KG1 (cell line): ENCODE measurements around the gene ZNF236.

Experiments used
- DNase-seq: peaks from one replicate; lab custom pipeline; 2025; lab: John Stamatoyannopoulos, UW

ZNF236 gene

DNA sequence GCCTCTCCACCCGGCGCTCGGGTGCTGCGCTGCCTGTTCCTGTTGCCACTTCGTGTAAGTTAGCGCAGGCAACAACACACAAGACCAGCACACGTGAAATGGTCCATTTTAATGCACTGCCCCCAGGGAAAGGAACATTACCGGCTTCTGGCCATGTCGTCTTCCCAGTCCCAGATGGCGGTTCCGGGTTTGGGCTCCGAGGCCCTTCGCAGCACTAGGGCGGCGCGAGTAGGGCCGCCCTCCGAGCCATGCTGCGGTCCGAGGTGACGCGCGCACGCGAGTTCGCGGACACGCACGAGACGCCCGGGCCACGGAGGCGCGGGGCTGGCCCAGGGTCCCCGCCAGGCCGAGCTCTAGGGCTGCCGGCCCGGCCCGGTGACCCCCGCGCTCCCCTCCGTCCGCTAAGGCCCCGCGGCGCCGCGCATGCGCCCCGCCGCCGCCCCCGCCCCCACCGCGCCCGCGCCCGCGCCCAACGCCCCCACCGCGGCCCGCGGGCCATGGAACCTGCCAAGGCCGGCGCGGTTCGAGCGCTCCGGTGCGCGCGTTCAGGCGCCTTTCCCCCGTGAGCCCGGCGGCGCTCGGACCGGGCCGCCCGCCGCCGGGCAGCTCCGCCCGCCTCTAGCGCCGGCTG is 367 bp upstream of the ZNF236 start:
- peak; percentile 43 for DNase-seq

DNA sequence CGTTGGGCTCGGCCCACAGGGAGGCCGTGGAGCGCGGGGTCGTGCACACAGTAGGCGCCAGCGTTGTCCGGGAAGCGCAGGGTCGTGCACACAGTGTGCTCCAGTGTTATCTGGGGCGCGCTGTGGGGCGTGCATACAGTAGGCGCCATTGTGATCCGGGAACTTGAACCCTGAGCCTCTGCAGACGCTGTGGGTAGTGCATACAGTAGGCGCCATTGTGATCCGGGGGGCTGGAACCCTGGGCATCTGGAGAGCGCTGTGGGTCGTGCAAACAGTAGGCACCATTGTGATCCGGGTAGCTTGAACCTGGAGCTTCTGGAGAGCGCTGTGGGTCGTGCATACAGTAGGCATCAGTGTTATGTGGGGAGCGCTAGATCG is 793 bp downstream of the ZNF236 start:
- no peak for DNase-seq

DNA sequence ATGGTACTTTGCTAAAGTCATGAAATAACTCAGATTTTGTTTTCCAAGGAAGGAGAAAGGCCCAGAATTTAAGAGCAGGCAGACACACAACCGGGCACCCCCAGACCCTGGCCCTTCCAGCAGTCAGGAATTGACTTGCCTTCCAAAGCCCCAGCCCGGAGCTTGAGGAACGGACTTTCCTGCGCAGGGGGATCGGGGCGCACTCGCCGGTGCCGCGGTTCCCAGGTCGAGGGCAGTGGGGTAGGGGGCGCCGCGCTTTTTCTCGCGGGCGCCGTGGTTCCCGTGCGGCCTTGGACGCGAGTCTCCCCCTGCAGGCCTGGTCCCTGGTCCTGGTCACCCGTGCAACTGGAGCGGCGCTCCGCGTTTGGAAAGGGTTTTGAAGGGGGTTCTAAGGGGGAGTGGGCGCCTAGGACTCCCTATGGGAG is 1.2 kb downstream of the ZNF236 start:
- DNase-seq: no peak

DNA sequence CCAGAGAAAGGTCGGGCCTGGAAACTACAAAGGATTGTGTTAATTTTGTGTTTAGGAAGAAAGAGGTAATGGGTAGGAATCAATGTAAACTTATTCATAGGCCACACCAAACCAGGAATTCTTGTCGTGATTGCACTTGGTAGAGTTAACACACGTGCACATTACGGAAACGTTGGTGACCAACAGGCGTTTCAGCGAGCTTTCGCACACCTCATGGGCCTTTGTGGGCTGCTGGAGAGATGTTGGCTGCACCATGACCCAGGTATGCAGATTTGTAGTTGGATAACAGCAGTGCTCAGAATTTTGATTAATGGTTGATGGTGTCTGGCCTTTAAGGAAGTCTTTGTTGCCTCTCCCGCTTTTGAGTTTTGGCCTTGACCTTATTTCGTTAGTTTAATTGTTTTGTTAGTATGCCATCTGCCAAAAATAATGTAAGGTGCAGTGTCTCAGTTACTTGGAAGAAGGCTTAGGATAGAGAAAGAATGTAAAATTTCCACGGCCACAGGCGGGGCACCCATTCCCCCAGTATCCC is 1.9 kb downstream of the ZNF236 start:
- no peak for DNase-seq

DNA sequence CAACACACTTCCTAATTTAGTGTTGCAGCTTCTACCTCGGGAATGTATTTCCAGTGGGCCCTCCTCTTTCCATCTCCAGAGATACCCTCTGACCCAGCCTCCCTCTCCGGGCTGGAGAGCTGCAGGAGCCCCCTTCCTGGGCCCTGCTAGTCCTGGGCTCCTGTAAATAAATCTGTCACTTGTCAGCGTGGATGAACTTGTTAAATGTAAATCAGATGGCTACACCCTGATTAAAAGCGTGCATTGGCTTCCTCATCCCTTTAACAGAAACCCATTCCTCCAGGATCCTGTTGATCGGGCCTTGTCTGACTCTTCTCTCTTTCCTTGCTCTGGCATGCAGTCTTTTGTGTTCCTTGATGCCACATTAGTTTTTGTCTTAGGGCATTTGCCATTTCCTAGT is 2.4 kb downstream of the ZNF236 start:
- no peak for DNase-seq

DNA sequence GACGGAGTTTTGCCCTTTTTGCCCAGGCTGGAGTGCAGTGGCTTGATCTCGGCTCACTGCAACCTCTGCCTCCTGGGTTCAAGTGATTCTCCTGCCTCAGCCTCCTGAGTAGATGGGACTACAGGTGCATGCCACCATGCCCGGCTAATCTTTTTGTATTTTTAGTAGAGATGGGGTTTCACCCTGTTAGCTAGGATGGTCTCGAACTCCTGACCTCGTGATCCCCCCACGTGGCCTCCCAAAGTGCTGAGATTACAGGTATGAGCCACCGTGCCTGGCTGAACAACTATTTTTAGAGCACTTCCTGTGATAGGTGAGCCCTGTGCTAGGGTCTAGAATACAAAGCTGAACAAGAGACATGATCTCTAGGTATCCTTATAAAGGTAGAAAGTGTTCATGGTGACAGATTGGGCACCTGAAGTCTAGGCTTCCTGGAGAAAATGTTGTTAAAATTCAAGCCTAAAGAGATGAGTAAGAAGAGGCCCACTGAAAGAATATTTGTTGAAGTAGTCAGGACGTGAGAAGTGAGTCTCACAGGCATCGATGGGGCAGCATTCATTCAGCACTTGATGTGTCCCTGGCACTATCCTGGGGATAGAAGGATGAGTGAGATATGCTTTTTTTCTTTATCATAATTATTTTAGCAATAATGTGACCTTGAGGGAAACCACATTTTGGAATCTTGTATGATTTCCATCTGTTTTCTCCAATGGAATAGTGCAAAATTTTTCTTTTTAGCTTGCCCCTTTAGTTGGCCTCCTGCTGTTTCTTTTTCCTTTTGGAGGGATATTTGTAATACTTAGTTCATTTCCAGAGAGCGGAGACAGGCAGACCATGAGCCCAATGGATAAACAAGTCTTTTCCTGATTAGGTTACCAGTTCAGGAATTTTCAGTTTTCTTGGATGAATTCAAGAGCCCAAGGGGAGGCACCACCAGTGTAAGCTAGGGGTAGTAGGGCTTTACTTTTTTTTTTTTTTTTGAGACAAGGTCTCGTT is 5.1 kb downstream of the ZNF236 start:
- no peak for DNase-seq

DNA sequence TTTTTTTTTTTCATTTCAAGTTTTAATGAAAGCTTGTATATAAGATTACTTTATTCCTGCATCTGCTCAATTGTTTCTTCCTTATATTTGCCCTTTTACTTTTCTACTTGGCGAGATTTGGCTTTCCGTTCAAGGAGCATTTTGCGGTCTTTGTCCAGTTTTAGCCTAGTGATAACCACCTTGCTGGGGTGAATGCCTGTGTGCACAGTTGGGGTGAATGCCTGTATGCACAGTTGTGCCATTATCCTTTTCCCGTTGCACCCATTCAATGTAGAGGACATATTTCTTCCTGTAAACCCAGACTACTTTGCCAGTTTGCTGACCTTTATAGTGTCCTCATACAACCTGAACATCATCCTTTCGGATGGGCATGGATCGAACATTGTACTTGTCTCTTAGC is 12.0 kb downstream of the ZNF236 start:
- DNase-seq: no peak

DNA sequence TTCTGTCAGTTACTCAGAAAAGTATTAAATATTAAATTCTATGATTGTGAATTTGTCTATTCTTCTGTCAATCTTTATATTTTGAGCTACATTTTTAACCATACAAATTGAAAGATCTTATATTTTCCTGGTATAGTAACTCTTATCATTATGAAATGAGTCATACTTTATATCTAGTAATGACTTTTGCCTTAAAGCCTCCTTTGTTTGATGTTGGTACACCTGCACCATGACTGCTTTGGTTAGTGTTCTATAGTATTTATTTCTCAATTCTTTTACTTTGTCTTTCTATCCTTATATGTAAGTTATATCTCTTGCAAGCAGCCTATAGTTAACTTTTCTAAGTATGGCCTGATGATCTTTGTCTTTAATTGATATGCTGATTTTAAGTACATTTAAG is 13.0 kb downstream of the ZNF236 start:
- no peak for DNase-seq

DNA sequence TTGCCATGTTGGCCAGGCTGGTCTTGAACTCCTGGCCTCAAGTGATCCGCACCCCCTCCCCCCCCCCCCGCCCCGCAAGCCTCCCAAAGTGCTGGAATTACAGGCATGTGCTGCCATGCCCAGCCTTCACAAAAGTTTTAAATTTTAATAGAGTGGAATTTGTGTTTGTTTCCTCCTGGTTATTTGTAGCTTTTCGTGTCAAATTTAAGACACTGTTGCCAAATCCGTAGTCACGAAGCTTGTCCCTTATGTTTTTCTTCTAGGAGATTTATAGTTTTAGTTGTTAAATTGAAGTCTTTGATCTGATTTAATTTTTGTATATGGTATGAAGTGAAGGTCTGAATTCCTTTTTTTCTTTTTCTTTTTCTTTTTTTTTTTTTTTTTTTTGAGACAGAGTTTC is 14.7 kb downstream of the ZNF236 start:
- DNase-seq: no peak

DNA sequence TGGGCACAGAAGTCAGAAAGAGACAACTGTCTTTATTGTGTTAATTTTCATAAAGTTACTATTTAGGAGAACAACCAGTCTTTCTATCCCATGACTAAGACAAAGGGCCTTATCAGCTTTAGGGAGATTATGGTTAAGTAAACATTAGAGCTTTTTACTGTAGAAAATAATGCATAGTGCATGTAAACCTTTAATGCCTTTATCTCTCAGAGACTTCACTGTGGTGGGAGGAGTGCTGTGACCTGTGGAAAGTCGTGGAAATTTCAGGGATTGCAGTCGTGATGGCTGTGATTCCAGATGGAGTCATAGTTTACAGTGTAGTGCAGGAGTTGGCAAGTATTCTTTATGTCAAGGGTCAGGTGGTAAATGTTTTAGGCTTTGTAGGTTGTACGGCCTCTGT is 15.8 kb downstream of the ZNF236 start:
- no peak for DNase-seq

DNA sequence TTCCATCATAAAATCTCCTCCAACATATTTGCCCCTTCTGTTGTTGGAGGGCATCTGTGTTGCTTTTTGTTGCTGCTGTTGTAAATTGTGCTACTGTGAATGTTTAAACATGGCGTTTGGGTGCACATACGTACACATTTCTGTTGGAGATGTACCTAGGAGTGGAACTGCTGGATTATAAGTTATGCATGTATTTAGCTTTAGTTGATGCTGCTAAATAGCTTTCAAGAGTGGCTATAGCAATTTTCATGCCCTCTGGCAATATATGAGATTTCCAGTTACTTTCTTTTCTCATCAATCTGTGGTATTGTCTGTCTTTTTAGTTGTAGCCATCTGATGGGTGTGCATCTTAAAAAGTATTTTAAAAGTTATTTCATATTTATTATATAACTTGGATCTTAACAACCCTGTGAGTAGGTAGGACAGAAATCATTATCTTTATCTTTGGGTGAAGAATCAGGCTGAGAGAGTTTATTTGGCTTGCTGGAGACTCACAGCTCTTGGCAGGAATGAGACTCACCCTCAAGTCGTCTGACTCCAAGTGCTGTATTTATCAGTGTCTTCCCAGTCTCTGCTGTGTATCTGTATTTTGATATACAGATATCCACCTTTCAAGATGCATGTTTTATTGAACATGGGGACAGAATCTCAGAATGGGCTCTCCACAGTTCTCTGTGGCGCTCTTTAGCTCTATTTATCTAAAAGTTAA is 16.9 kb downstream of the ZNF236 start:
- DNase-seq: no peak

DNA sequence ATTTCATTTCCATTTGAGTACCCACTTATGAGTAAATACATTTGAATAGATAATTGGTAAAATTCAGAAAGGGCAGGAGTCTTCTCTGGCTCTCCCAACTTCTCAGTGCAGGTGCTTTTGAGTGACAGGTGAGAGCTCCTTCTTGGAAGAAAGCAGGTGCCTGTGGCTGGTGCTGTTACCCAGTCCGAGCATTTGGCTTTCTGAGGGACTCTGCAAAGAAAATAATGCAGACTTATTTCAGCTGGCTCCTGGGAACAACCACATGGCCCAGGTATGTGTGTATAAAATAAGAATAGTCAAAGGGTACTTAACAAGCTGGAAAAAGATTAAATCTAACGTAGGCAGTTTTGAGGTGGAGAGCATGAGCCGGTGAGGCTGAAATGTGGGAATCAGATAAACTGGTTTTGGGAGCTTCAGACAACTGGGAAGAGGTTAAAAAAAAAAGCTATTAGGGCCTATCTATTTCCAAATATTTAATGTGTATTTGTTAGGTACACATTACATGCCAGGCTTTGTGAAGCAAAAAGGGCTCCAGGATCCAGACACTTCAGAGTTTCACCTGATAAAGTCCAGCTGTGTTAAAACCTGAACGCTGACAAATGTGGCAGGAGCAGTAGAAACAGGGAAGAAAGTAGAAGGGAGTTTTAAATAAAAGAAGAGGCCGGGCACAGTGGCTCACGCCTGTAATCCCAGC is 20.6 kb downstream of the ZNF236 start:
- no peak for DNase-seq

DNA sequence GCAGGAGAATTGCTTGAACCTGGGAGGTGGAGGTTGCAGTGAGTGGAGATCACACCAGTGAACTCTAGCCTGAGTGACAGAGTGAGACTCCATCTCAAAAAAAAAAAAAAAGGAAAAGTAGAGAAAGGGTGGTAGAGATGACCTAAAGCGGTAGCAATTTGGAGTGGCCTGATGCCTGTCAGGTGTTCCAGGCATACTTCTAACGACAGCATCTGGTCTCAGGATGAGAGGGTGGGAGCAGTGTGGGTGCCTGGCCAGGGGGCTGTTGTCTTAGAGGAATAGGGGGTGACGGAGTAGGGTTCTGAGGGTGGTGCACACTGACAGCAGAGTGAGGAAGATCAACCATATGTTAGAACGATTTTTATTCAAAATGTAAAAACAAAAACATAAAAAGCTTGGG is 21.8 kb downstream of the ZNF236 start:
- DNase-seq: no peak

DNA sequence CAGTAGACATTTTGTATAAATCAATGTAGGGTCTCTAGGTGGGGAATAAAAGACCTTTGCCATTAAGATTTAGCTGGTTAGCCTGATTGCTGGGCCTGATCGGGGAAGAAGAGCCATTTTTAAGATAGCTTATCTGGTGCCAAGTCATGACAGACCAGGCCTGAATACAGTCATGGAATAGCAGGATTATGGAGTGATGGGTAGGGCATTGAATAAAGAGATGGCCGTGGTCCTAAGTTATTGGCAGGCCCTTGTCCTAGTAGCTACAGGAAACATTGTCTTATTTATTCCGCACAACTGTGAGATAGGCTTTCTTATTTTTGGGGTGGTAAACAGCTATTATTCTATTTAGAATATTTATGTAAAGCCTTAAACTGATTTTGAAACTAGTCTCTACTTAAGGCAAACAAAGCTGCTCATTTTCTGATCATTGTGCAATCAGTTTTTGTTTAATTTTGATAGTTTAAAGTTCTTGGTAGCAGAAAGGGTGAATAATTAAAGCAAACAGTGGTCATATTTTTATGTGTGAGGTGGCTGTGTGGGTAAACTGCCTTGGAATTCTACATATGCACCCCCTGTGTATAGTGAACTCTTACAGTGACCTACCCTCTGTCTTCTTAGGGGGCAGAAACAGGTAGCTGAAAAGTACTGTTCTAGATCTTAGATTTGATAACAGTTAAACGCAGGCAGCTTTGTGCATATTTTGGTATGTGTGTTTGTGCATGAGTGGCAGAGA is 22.6 kb downstream of the ZNF236 start:
- no peak for DNase-seq

DNA sequence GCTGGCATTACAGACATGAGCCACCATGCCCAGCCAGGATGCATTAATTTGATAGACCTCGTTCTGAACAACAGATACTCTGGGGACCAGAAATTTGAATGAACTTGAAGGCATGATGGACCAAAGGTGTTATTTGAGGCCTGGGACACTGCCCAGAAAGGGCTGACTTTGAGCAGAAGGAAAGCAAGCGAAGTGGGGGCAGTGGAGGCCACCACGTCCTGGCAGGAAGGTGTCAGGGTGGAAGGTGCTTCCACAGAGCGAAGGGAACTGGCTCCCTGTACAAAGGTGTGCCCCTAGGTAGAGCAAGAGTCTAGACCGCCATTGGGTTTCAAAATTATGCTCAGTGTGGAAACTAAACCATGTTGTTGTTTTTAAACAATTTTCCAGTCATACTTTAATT is 23.9 kb downstream of the ZNF236 start:
- DNase-seq: no peak

DNA sequence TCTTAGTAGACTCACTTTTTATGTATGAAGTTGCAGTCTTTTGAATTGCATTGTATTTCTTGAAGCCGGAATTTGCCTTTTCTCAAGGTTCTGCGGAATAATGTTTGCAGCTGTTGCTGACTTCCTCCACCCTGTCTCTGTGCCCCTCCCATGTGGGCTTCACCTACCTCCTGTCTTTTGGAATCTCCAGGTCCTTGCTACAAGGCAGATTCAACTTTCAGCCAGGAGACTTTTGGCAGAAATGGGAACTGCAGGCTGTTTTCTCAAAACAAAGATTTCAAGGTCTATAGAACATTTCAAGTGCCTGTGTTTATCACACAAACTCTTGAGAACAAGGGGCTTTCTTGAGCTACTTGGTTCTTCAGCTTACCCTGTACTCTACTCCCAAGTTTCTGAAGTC is 25.6 kb downstream of the ZNF236 start:
- no peak for DNase-seq

DNA sequence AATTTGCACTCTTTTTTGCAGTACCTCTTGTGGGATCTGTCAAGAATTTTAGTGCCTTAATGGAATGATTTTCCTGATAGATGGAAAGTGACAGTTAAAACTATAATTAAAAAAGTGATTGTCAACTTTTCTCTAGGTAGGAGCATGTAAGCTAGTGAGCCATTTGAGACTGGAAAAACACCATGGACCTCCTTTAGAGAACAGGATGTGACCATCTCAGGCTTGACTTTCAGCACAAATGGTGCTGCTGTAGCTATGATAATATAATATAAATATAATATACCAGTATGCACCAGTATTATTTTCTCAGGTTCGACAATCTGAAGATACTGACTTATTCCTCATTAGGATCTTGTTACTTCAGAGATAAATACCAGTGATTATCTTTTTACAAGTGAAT is 27.8 kb downstream of the ZNF236 start:
- no peak for DNase-seq

DNA sequence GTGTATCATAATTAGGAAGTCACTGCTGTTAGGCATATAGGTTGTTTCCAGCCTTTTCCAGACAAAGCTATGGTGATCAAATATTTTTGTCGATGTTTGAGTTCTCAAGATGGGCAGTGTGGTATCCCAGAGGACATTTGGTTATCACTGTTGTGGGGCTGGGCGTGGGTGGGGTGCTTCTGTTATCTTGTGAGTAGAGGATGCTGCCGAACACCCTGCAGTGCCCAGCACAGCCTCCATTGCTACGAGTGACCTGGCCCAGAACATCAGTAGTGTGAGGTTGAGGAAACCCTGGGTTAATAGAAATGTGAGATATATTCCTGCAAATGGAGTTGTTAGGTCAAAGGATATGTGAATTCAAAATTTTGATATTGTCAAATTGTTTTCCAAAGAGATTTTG is 33.2 kb downstream of the ZNF236 start:
- DNase-seq: no peak

DNA sequence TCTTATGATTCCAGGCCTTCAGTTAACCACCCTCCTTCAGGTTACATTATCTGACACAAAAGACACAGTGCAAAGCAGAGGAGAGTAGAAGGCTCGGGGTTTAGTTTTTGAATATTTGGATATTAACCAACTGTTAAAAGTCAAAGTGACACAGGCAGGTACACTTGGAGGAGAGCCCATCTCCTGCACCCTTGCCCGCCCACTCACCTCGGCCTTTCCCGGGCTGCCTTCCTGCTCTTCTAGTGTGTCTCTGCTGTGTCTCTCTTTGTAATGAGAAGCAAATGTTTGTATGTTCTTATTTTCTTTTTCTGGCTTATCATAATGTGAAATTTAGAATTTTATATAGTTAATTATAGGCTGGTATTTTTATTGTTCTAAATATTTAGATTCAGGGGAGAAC is 35.1 kb downstream of the ZNF236 start:
- no peak for DNase-seq

DNA sequence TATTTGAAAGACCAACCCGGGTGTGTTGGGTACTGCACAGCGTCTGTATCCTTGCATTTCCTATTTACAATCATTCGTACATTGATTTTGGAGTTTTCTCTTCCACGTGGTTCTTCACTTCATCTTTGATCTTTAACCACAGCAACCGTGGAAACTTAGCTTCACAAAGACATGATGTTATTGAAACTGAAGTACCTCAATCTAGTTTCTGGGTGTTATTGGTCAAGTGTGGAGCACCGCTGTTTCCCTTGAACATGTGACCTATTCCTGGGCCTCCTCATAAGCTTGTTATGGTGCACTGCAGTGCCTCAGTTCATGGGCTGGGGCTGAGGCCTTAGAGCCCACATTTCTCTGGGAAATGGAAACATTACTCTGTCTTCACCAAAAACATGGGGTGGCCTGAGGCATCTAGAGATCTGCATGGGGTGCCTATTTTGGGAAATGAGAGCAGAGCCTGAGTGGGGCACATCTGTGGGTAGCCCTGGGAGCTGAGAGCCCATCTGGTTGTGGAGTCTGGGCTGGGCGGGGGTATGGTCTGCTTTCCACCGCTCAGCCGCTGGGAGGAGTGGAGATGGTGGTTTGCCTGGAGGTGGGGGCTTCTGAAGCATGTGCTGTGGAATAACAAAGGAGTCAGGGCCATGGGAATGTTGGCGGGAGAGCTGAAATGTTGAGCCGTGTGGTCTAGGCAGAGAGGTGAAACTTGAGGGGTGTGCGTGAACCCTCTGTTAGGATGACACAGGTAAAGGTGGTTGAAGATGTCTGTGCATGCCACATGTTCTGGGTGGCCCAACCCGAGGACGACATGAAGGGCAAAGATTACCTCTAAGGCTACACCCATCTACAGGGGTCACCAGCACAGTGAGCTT is 37.4 kb downstream of the ZNF236 start:
- no peak for DNase-seq
